Ovary (tissue), 3 donors: ENCODE data around the gene CASP1.

Experiments
- EP300 ChIP-seq: sonication (generic); formaldehyde crosslinking; IDR thresholded peaks from one replicate; pipeline ENCODE4 v1.6.1; 2017; ENCODE audit warnings: antibody characterized with exemption
- POLR2A ChIP-seq: fragments of 450-650 bp; IDR thresholded peaks from one replicate; pipeline ENCODE4 v1.6.1; 2017; ENCODE audit warnings: antibody characterized with exemption, mild to moderate bottlenecking, moderate library complexity
- TF ChIP-seq, protein P1 (sequence below), 3 donors: fragments of 450-650 bp in 2 of 3; fragments of 200-600 bp in 1 of 3; IDR thresholded peaks; one replicate each; pipeline versions ENCODE4 v1.5.1 to v1.8.0; 2016 to 2022; ENCODE audit warnings: antibody characterized with exemption in 3 of 3, mild to moderate bottlenecking in 1 of 3
- donor health status: DM: no; HTN: no; CAD: no.

DNA sequence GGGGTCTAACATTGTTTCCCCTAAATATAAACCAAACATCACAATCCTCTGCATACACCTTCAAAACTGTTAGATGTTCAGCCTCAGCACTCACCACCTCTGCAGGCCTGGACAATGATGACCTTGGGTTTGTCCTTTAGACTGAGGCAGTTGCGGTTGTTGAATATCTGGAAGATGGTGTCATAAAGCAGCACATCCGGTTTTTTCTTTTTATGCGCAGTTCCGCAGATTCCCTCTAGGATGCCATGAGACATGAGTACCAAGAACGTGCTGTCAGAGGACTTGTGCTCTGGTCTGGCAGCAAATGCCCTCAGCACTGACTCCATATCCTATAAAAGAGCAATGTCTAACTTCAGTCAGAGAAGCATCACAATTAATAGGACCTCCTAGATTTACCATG, 34.8 kb downstream of the CASP1 start:
- TF ChIP-seq, protein P1, sequence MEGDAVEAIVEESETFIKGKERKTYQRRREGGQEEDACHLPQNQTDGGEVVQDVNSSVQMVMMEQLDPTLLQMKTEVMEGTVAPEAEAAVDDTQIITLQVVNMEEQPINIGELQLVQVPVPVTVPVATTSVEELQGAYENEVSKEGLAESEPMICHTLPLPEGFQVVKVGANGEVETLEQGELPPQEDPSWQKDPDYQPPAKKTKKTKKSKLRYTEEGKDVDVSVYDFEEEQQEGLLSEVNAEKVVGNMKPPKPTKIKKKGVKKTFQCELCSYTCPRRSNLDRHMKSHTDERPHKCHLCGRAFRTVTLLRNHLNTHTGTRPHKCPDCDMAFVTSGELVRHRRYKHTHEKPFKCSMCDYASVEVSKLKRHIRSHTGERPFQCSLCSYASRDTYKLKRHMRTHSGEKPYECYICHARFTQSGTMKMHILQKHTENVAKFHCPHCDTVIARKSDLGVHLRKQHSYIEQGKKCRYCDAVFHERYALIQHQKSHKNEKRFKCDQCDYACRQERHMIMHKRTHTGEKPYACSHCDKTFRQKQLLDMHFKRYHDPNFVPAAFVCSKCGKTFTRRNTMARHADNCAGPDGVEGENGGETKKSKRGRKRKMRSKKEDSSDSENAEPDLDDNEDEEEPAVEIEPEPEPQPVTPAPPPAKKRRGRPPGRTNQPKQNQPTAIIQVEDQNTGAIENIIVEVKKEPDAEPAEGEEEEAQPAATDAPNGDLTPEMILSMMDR (IDR thresholded peaks at IDR 0.05) = no peak
- TF ChIP-seq POLR2A = no peak
- TF ChIP-seq EP300 = no peak
